ENCODE measurements around the gene CA11. TPM values are rescaled to one million over a fixed set of nuclear protein-coding genes. Genes with fewer than 3 reads are reported as not detected.
"Not testable (repeated sequence)": the region's sequence is repeated elsewhere in the genome, so short reads cannot be mapped to it uniquely, and the experiment has no call there.

Gene CA11
- total RNA-seq (10 to 100 TPM; 13.3 to 64.7 TPM), polyA plus RNA-seq (ENCODE audit: insufficient read length in 2 of 2) (10 to 100 TPM; 53.6 to 71.7 TPM)
- long read RNA-seq, donor 1, transcript CA11-201 (9 exons, 1,844 nt), result major isoform, 18 of 26 reads
- long read RNA-seq, donor 1, partial matches to known transcripts, result 0 of 26 reads
- long read RNA-seq, donor 1, other reads (novel, unspliced or antisense), result 0 of 26 reads
- long read RNA-seq, donor 2, partial matches to known transcripts, result 0 of 2 reads
- long read RNA-seq, donor 2, other reads (novel, unspliced or antisense), result 0 of 2 reads
- long read RNA-seq, donor 3, partial matches to known transcripts, result 13 of 20 reads
- long read RNA-seq, donor 3, other reads (novel, unspliced or antisense), result 0 of 20 reads
- long read RNA-seq, donor 4, partial matches to known transcripts, result 0 of 3 reads
- long read RNA-seq, donor 4, other reads (novel, unspliced or antisense), result 0 of 3 reads

DNA sequence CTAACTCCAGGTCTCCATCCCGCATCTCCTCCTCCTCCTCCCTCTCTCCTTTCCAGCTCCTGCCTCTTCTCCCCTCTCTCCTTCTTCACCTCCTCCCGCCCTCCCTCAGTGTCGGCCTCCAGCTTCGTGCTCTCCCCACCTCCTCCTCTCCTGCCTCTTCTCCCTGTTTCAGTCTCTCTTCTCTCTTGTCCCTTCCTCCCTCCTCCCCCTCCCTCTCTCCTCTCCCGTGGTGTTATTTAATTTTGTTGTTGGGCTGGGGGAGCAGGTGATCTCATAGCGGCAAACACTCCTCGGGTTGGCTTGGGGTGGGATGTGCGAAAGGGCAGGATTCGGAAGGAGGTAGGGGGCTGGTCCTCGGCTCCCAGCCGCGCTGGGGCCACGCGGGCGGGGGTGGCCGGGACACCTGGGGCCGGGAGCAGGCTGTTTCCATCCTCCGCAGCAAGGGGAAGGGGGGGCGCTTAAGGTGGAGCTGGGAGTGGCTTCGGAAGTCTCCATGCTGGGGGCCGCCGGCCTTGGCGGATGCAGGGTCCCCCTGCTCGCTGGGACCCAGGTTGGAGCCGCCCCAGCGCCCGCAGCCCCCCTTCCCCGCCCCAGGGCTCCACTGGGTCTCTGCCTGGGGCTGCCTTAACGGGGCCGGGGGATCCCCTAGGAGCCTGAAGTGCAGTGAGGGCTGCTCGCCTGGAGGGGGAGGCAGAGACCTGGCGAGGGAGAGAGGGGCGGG, at the start of gene CA11:
CA11 (minus strand) TSS at position 187 of the 721 bp plus-strand sequence. CDS start 555 bp downstream, outside the sequence.
- Histone ChIP-seq H3K36me3 (ENCODE audit: control insufficient read depth, insufficient read depth, low read length) (no peaks in the 10 kb centered on the region), H3K27ac (ENCODE audit: low read depth, low read length) (peak within 1 kb of the TSS; percentile 89), H3K9me3 (ENCODE audit: control insufficient read depth, insufficient read depth, low read length) (no peaks in the 10 kb centered on the region), H3K4me1 (ENCODE audit: control insufficient read depth, insufficient read depth, low read length) (peaks cover 24% of the 10 kb centered on the region), H3K4me3 (ENCODE audit: low read depth, low read length) (peak within 1 kb of the TSS; percentile 62), H3K27me3 (ENCODE audit: control insufficient read depth, insufficient read depth, low read length) (no peaks in the 10 kb centered on the region)
- WGBS (ENCODE audit: insufficient coverage), result under 1% methylated on average over 31 of the region's 33 CpGs
- peak in 5 of 6 donors; percentile 82 to 98 (median 92) for DNase-seq (ENCODE audit: low read depth in 4 of 6, low spot score in 6 of 6)

DNA sequence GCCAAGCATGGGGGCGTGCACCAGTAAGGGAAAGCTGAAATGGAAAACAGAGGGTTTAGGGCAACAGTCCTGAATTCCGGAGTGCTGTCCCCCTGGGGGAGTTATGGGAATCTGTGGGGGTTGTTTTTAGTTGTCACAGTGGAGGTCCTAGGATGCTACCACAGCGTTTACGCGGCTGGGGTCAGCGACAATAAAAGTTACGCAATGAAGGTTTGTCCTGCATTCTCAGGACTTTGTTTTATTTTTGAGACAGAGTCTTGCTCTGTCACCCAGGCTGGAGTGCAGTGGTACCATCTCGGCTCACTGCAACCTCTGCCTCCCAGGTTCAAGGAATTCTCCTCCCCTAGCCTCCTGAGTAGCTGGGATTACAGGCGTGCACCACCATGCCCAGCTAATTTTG, 47.6 kb upstream of the CA11 start:
- H3K36me3 ChIP-seq (ENCODE audit: control insufficient read depth, insufficient read depth, low read length); DNase-seq (ENCODE audit: low read depth in 4 of 6, low spot score in 6 of 6); H3K4me3 ChIP-seq (ENCODE audit: low read depth, low read length); H3K27ac ChIP-seq (ENCODE audit: low read depth, low read length); H3K9me3 ChIP-seq (ENCODE audit: control insufficient read depth, insufficient read depth, low read length): not testable (repeated sequence)
- peaks cover 24% of the 10 kb centered on the region for H3K27me3 ChIP-seq (ENCODE audit: control insufficient read depth, insufficient read depth, low read length)
- WGBS (ENCODE audit: insufficient coverage), result 84% methylated on average over 7 of the region's 9 CpGs
- peaks cover 12% of the 10 kb centered on the region for H3K4me1 ChIP-seq (ENCODE audit: control insufficient read depth, insufficient read depth, low read length)

GRCh38 chr19:48689449-48689848, 43.5 kb upstream of the CA11 start:
- Histone ChIP-seq H3K9me3 (ENCODE audit: control insufficient read depth, insufficient read depth, low read length) (no peaks in the 10 kb centered on the region), H3K4me1 (ENCODE audit: control insufficient read depth, insufficient read depth, low read length) (peaks cover 10% of the 10 kb centered on the region), H3K27ac (ENCODE audit: low read depth, low read length) (no peak overlapping the region), H3K27me3 (ENCODE audit: control insufficient read depth, insufficient read depth, low read length) (no peaks in the 10 kb centered on the region), H3K4me3 (ENCODE audit: low read depth, low read length) (no peak overlapping the region), H3K36me3 (ENCODE audit: control insufficient read depth, insufficient read depth, low read length) (no peaks in the 10 kb centered on the region)
- peak in 2 of 6 donors; percentile 54 to 87 for DNase-seq (ENCODE audit: low read depth in 4 of 6, low spot score in 6 of 6)
- WGBS (ENCODE audit: insufficient coverage), result 62% methylated on average over 4 of the region's 7 CpGs

DNA sequence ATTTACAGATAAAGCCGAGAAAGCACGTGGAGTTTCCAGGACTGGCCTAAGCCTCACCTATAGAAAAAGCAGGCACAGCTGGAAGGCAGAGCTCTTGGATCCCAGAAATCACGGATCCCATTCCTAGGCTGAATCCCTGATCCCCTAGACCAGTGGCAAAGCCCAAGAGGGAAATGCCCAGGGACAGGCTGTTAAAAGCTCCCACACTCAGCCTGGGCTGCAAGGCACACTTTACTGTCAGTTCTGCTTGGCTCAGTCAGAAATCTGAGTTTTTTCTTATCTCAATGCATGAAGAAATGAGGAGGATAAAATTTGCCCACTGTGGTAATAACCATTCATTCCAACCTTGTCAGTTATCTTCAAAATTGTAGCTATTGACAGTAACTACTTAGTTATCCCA, 41.8 kb upstream of the CA11 start:
- H3K4me1 ChIP-seq (ENCODE audit: control insufficient read depth, insufficient read depth, low read length), result peaks cover 25% of the 10 kb centered on the region
- no peaks in the 10 kb centered on the region for H3K36me3 ChIP-seq (ENCODE audit: control insufficient read depth, insufficient read depth, low read length)
- H3K27me3 ChIP-seq (ENCODE audit: control insufficient read depth, insufficient read depth, low read length), result no peaks in the 10 kb centered on the region
- H3K4me3 ChIP-seq (ENCODE audit: low read depth, low read length), result no peak overlapping the region
- no peaks in the 10 kb centered on the region for H3K9me3 ChIP-seq (ENCODE audit: control insufficient read depth, insufficient read depth, low read length)
- 88% methylated on average over 3 of the region's 3 CpGs for WGBS (ENCODE audit: insufficient coverage)
- DNase-seq (ENCODE audit: low read depth in 4 of 6, low spot score in 6 of 6), result no peak
- H3K27ac ChIP-seq (ENCODE audit: low read depth, low read length), result no peak overlapping the region

DNA sequence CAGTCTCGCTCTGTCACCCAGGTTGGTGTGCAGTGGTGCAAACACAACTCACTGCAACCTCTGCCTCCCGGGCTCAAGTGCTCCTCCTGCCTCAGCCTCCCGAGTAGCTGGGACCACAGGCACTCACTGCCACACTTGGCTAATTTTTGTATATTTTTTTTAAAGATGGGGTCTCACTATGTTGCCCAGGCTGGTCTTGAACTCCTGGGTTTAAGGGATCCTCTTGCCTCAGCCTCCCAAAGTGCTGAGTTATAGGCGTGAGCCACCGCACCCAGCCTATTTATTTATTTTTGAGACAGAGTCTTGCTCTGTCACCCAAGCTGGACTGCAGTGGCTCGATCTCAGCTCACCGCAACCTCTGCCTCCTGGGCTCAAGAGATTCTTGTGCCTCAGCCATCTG, 40.6 kb upstream of the CA11 start:
- not testable (repeated sequence) for H3K27me3 ChIP-seq (ENCODE audit: control insufficient read depth, insufficient read depth, low read length); H3K36me3 ChIP-seq (ENCODE audit: control insufficient read depth, insufficient read depth, low read length); H3K4me3 ChIP-seq (ENCODE audit: low read depth, low read length); DNase-seq (ENCODE audit: low read depth in 4 of 6, low spot score in 6 of 6); H3K27ac ChIP-seq (ENCODE audit: low read depth, low read length); H3K9me3 ChIP-seq (ENCODE audit: control insufficient read depth, insufficient read depth, low read length)
- 93% methylated on average over 6 of the region's 7 CpGs for WGBS (ENCODE audit: insufficient coverage)
- H3K4me1 ChIP-seq (ENCODE audit: control insufficient read depth, insufficient read depth, low read length), result peaks cover 25% of the 10 kb centered on the region

DNA sequence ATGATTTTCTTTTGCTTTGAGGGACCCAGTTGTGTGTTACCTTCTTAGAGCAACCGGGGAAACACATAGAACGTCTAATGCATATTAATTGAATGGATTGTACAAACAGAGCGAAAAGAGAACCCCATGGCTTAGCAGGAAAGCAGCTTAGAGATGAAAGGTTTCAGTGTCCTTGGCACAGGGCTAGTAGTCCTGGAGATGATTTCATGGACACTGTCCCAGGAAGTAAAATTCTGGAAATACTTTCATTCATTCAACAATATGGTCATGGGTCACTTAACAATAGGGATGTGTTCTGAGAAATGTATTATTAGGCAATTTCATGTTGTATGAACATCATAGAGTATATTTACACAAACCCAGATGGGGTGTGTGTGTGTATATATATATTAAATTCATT, 40.1 kb upstream of the CA11 start:
- Histone ChIP-seq H3K27me3 (ENCODE audit: control insufficient read depth, insufficient read depth, low read length) (no peaks in the 10 kb centered on the region), H3K36me3 (ENCODE audit: control insufficient read depth, insufficient read depth, low read length) (no peaks in the 10 kb centered on the region), H3K27ac (ENCODE audit: low read depth, low read length) (peak overlapping the region; percentile 33), H3K9me3 (ENCODE audit: control insufficient read depth, insufficient read depth, low read length) (no peaks in the 10 kb centered on the region), H3K4me1 (ENCODE audit: control insufficient read depth, insufficient read depth, low read length) (peaks cover 25% of the 10 kb centered on the region), H3K4me3 (ENCODE audit: low read depth, low read length) (no peak overlapping the region)
- DNase-seq (ENCODE audit: low read depth in 4 of 6, low spot score in 6 of 6), result peak in 2 of 6 donors; percentile 44 to 57
- WGBS (ENCODE audit: insufficient coverage), result 40% methylated on average over 2 of the region's 3 CpGs

DNA sequence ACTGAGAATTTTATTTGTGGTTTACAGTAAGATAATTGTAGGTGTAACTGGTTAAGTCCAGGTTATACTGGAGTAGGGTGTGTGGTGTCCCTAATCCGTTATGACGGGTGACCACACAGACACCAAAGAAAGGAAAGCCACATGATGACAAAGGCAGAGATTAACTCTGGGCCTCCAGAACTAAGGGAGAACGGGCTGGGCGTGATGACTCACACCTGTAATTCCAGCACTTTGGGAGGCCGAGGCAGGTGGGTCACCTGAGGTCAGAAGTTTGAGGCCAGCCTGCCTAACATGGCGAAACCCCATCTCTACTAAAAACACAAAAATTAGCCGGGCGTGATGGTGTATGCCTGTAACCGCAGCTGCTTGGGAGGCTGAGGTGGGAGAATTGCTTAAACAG, 39.6 kb upstream of the CA11 start:
- no peak overlapping the region for H3K4me3 ChIP-seq (ENCODE audit: low read depth, low read length)
- H3K9me3 ChIP-seq (ENCODE audit: control insufficient read depth, insufficient read depth, low read length), result no peaks in the 10 kb centered on the region
- DNase-seq (ENCODE audit: low read depth in 4 of 6, low spot score in 6 of 6), result no peak
- peak overlapping the region; percentile 33 for H3K27ac ChIP-seq (ENCODE audit: low read depth, low read length)
- peaks cover 3% of the 10 kb centered on the region for H3K36me3 ChIP-seq (ENCODE audit: control insufficient read depth, insufficient read depth, low read length)
- WGBS (ENCODE audit: insufficient coverage), result 88% methylated on average over 4 of the region's 9 CpGs
- H3K27me3 ChIP-seq (ENCODE audit: control insufficient read depth, insufficient read depth, low read length), result no peaks in the 10 kb centered on the region
- H3K4me1 ChIP-seq (ENCODE audit: control insufficient read depth, insufficient read depth, low read length), result peaks cover 25% of the 10 kb centered on the region

DNA sequence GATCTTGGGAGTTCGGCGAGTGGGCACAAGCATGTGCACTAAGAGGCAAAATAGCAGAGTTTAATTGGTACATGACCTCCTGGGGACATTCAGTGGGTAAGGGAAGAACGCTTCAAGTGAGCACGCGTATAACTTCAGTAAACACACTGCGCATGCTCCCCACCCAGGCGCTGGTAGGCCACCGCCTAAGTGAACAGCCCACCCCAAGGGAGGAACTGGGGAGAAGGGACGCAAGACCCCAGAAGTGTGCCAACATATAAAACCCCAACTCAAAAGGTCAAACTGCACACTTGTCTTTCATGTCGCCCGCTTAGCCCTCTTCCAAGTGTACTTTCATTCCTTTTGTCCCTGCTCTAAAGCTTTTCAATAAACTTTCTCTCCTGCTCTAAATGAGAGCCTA, 37.4 kb upstream of the CA11 start:
- peak overlapping the region; percentile 3 for H3K4me3 ChIP-seq (ENCODE audit: low read depth, low read length)
- peak; percentile 63 to 94 (median 74) for DNase-seq (ENCODE audit: low read depth in 4 of 6, low spot score in 6 of 6)
- peak overlapping the region; percentile 58 for H3K27ac ChIP-seq (ENCODE audit: low read depth, low read length)
- no peaks in the 10 kb centered on the region for H3K27me3 ChIP-seq (ENCODE audit: control insufficient read depth, insufficient read depth, low read length)
- H3K9me3 ChIP-seq (ENCODE audit: control insufficient read depth, insufficient read depth, low read length), result no peaks in the 10 kb centered on the region
- peaks cover 25% of the 10 kb centered on the region for H3K4me1 ChIP-seq (ENCODE audit: control insufficient read depth, insufficient read depth, low read length)
- 13% methylated on average over 11 of the region's 11 CpGs for WGBS (ENCODE audit: insufficient coverage)
- H3K36me3 ChIP-seq (ENCODE audit: control insufficient read depth, insufficient read depth, low read length), result peaks cover 7% of the 10 kb centered on the region

DNA sequence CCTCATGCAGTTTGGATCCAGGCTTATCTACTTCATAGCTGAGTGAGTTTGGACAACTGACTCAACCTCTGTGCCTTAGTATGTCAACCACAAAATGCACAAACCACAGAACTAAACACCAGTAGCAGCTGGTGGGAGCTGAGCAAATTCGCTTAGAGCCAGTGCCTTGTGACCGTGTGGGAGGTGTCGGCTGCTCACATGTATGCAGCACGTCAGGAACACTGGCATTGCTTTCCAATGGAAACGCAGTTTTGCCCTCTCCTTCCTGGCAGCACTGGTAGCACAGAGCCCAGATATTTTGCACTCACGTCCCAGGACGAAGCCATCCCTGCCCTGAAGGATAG, 35.1 kb upstream of the CA11 start:
- Histone ChIP-seq H3K9me3 (ENCODE audit: control insufficient read depth, insufficient read depth, low read length) (no peaks in the 10 kb centered on the region), H3K36me3 (ENCODE audit: control insufficient read depth, insufficient read depth, low read length) (peaks cover 7% of the 10 kb centered on the region), H3K27me3 (ENCODE audit: control insufficient read depth, insufficient read depth, low read length) (no peaks in the 10 kb centered on the region), H3K4me1 (ENCODE audit: control insufficient read depth, insufficient read depth, low read length) (peaks cover 25% of the 10 kb centered on the region), H3K4me3 (ENCODE audit: low read depth, low read length) (no peak overlapping the region), H3K27ac (ENCODE audit: low read depth, low read length) (no peak overlapping the region)
- 87% methylated on average over 7 of the region's 7 CpGs for WGBS (ENCODE audit: insufficient coverage)
- DNase-seq (ENCODE audit: low read depth in 4 of 6, low spot score in 6 of 6), result no peak

Data from spinal cord (tissue), 10 donors.